ENCODE measurements around the gene SMYD3. TPM values are rescaled to one million over a fixed set of nuclear protein-coding genes. Genes with fewer than 3 reads are reported as not detected.

SMYD3 gene
- total and polyA plus RNA-seq, 2 of the 13 experiments (the other 11 are each of a cell fraction or from before 2014, with no cell fraction given): 27.7 to 35.8 TPM

DNA sequence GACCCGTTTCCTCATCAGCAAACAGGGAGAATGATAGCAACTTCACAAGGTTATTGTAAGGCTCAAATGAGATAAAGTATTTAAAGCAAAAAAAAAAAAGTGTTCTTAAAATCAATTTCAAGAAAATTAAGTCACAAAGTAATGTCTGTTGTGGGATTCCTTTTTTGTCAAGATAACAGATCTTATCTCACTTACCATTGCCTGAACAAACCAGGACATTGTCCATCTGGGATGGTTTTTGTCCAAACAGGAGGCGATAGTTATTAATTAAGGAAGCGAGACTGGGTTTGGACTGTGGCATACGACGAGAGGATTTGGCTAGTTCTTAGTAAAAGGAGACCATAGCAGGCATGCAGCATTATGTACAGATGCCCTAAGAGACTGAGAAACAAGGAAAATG, 458.4 kb downstream of the SMYD3 start (continued):
- TF ChIP-seq, protein P1, sequence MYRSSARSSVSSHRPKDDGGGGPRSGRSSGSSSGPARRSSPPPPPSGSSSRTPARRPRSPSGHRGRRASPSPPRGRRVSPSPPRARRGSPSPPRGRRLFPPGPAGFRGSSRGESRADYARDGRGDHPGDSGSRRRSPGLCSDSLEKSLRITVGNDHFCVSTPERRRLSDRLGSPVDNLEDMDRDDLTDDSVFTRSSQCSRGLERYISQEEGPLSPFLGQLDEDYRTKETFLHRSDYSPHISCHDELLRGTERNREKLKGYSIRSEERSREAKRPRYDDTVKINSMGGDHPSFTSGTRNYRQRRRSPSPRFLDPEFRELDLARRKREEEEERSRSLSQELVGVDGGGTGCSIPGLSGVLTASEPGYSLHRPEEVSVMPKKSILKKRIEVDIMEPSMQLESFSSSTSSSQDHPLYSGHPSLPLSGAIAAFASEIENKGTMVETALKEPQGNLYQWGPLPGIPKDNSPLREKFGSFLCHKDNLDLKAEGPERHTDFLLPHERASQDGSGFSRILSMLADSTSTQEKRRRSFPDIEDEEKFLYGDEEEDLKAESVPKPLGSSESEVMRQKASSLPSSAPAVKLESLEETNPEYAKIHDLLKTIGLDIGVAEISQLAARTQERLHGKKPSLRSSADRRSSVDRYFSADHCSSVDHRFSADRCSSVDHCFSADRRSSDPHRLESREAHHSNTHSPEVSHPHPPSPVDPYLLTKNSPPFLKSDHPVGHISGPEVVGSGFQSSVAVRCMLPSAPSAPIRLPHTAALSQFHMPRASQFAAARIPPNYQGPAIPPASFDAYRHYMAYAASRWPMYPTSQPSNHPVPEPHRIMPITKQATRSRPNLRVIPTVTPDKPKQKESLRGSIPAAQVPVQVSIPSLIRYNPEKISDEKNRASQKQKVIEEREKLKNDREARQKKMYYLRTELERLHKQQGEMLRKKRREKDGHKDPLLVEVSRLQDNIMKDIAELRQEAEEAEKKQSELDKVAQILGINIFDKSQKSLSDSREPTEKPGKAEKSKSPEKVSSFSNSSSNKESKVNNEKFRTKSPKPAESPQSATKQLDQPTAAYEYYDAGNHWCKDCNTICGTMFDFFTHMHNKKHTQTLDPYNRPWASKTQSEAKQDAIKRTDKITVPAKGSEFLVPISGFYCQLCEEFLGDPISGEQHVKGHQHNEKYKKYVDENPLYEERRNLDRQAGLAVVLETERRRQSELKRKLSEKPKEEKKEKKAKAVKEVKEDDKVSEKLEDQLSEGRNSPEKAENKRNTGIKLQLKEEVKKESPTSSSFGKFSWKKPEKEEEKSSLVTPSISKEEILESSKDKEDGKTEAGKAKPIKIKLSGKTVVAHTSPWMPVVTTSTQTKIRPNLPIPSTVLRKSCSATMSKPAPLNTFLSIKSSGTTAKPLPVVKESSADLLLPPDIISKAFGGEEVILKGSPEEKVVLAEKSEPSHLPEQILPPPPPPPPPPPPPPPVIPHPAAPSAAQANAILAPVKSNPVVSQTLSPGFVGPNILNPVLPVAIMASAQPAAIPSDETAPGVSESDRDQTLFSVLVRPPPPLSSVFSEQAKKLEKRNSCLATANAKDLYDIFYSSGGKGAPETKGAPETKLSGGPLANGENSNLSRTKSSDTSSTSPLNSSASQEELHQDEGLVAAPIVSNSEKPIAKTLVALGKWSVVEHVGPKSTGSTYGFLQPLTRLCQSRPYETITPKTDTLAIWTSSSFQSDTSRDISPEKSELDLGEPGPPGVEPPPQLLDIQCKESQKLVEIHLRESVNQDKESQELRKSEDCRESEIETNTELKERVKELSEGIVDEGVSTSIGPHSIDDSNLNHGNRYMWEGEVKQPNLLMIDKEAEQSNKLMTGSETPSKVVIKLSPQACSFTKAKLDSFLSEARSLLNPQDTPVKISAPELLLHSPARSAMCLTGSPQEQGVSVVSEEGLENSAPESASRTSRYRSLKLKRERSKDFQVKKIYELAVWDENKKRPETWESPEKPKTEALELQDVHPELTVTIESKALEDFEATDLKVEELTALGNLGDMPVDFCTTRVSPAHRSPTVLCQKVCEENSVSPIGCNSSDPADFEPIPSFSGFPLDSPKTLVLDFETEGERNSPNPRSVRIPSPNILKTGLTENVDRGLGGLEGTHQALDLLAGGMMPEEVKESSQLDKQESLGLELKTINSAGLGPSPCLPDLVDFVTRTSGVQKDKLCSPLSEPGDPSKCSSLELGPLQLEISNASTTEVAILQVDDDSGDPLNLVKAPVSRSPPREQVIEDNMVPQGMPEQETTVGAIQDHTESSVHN (CRISPR knock-in tag; IDR thresholded peaks at IDR 0.05): no peak
- no peak for TF ChIP-seq ZNF350 (CRISPR knock-in tag; IDR thresholded peaks at IDR 0.05; ENCODE audit: borderline replicate concordance, low read depth)

DNA sequence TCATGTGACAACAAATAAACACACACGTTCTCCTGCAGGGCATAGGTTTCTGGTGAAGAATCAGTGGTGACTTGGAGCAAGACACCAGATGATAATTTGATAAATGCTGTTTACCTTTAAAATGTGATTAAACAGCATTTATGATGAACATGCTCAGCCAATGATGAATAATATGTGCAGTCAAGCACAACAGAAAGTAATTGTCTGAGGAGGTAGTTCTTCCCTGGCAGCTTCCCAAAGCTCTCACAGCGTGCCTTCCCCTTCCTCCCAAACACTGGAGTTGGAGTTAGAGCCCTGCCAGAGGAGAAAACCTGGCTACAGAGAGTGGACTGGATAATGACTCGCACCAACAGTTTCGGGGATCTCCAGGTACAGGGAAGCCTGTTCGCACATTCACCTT, 463.5 kb downstream of the SMYD3 start:
- no peaks in the 10 kb centered on the region for H3K27me3 ChIP-seq (ENCODE audit: control insufficient read depth in 1 of 2, insufficient read depth in 2 of 2, low read length in 2 of 2)
- H4K20me1 ChIP-seq (ENCODE audit: insufficient read depth, low read length): no peaks in the 10 kb centered on the region
- intact Hi-C loops (cut with micrococcal nuclease; ENCODE audit: unreplicated experiment) (no loop called here), in situ Hi-C loops (cut with HindIII; ENCODE audit: extremely low pct_ligation_motif_present, low pct_unique_long_range_greater_than_20kb) (no loop called here)
- H3K4me2 ChIP-seq (ENCODE audit: low read depth, low read length): no peak overlapping the region
- FAIRE-seq (no peak), ATAC-seq (no peak), DNase-seq (ENCODE audit: low spot score) (no peak)
- no peak overlapping the region for H3K4me3 ChIP-seq (replicated peaks in 1 of 3; ENCODE audit: insufficient read depth in 1 of 3, low read depth in 2 of 3, low read length in 3 of 3)
- POLR2A ChIA-PET: no interaction called here
- CTCF ChIA-PET (ENCODE audit: low intra/inter-chr PET ratio, low total read pairs): no interaction called here
- H3K36me3 ChIP-seq (replicated peaks in 1 of 2; ENCODE audit: control insufficient read depth in 1 of 2, insufficient read depth in 2 of 2, low read length in 2 of 2): no peaks in the 10 kb centered on the region; a peak in 1 of 5 replicates
- 79% methylated on average over 5 of the region's 5 CpGs for WGBS (ENCODE audit: low lambda C conversion rate)
- no peak overlapping the region for H3K9ac ChIP-seq (ENCODE audit: insufficient read depth, low read depth, low read length)
- H3K4me1 ChIP-seq (ENCODE audit: insufficient read depth, low read length): no peaks in the 10 kb centered on the region
- no peaks in the 10 kb centered on the region for H3K79me2 ChIP-seq (ENCODE audit: insufficient read depth, low read length)
- H2AFZ ChIP-seq (ENCODE audit: low read length): no peak overlapping the region
- H3K9me3 ChIP-seq (ENCODE audit: low read length): no peaks in the 10 kb centered on the region
- no TSS peak for BruUV-seq (replicated peaks)
- H3K27ac ChIP-seq (ENCODE audit: extremely low read length, insufficient read depth, low read length): no peak overlapping the region
- TF ChIP-seq GABPA (IDR thresholded peaks at IDR 0.05; ENCODE audit: low read depth, low read length): no peak
- TF ChIP-seq GABPA (CRISPR knock-in tag; IDR thresholded peaks at IDR 0.05; ENCODE audit: low read depth): no peak
- no peak for TF ChIP-seq IRF9 (CRISPR knock-in tag; IDR thresholded peaks at IDR 0.05; ENCODE audit: borderline replicate concordance)
- no peak for TF ChIP-seq MIER2 (CRISPR knock-in tag; IDR thresholded peaks at IDR 0.05)
- no peak for TF ChIP-seq ZNF143 (CRISPR knock-in tag; IDR thresholded peaks at IDR 0.05)
- no peak for TF ChIP-seq MIXL1 (CRISPR knock-in tag; IDR thresholded peaks at IDR 0.05)
- TF ChIP-seq MTA1 (CRISPR knock-in tag; IDR thresholded peaks at IDR 0.05; ENCODE audit: borderline replicate concordance): no peak
- TF ChIP-seq ZNF562 (CRISPR knock-in tag; IDR thresholded peaks at IDR 0.05; ENCODE audit: borderline replicate concordance): no peak
- TF ChIP-seq FOXJ3 (CRISPR knock-in tag; IDR thresholded peaks at IDR 0.05; ENCODE audit: borderline replicate concordance): no peak
- TF ChIP-seq, protein P2, sequence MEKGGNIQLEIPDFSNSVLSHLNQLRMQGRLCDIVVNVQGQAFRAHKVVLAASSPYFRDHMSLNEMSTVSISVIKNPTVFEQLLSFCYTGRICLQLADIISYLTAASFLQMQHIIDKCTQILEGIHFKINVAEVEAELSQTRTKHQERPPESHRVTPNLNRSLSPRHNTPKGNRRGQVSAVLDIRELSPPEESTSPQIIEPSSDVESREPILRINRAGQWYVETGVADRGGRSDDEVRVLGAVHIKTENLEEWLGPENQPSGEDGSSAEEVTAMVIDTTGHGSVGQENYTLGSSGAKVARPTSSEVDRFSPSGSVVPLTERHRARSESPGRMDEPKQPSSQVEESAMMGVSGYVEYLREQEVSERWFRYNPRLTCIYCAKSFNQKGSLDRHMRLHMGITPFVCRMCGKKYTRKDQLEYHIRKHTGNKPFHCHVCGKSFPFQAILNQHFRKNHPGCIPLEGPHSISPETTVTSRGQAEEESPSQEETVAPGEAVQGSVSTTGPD (CRISPR knock-in tag; IDR thresholded peaks at IDR 0.05): no peak
- no peak for TF ChIP-seq ZNF644 (CRISPR knock-in tag; IDR thresholded peaks at IDR 0.05; ENCODE audit: low read depth)
- no peak for TF ChIP-seq GTF3A (CRISPR knock-in tag; conservative IDR thresholded peaks at IDR 0.05)
